SK-MEL-5 (cell line): ENCODE measurements around the gene WIPF1. TPM values are rescaled to one million over a fixed set of nuclear protein-coding genes. Genes with fewer than 3 reads are reported as not detected.

Source experiments
- DNase-seq: peaks from one replicate; pipeline ENCODE4 v3.0.0-alpha.2; 2016; ENCODE audit warnings: low read depth, low spot score
- in situ Hi-C: cut with HindIII; loops from 2 replicates; pipeline ENCODE4 v1.10.0; 2016; ENCODE audit warnings: low sequenced_read_pairs, high pct_unique_total_duplicates, low pct_unique_long_range_greater_than_20kb
- small RNA-seq, 2 experiments: library from RNA; depleted of rRNA; stranded (forward); fragments of <200 nt; gene quantifications; one replicate each; pipeline ENCODE3, GENCODE V24; 2014
- total RNA-seq: library from RNA; depleted of rRNA; stranded (reverse); fragments of >200 nt; shearing (Covaris generic); gene quantifications from 2 replicates; pipeline ENCODE4 v1.2.3, GENCODE V29; 2014; rRNA removed

Gene WIPF1
- total RNA-seq, 1 experiment from 2014 or later, result 8.2 TPM

DNA sequence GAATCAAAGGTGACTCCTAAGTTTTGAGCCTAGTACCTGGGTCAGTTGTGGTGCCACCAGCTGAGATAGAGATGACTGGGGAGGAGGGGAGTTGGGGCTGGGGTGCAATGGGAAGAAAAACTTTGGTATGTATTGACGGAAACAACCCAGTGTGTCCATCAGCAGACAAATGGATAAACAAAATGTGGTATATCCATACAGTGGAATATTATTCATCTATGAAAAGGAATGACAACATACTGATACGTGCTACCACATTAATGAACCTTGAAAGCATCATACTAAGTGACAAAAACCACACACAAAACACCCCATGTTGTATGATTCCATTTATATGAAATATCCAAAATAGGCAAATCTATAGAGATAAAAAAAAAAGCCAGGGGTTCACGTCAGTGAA lies 69.6 kb downstream of the WIPF1 start:
- in situ Hi-C loops, result no loop called here
- DNase-seq, result no peak

DNA sequence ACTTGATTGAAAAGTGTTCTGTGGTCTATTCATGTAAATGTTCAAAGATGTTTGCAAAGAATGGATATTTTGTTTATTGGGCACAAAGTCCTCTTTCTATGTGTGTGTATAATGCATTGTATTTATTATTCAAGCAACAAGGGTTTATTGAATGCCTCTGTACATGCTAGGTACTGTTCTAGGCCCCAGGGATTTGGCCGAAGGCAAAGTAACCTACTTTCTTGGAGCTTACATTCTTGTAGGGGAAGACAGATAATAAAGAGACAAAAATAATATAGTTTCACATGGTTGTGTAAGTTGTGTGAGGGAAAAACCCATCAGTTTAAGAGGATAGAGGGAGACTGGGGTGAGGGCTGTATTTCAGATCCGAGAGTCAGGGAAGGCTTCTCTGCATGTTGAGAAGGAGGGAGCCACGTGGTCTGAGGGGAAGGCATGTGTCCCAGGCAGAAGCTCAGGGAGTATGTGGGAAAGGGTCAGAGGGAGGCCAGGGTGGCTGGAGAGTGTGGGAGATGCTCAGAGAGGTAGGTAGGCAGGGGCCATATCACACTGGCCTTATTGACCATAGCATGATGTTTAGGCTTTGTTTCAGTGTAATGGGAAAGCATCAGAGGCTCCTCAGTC lies 70.4 kb downstream of the WIPF1 start:
- DNase-seq, result peak; percentile 92
- in situ Hi-C loops, result no loop called here

- DNase-seq, result no peak
- in situ Hi-C loops, result no loop called here
Measured at GRCh38 chr2:174524527-174524926, 73.1 kb downstream of the WIPF1 start.

- in situ Hi-C loops, result no loop called here
- peak; percentile 45 for DNase-seq
Measured at GRCh38 chr2:174522553-174522952, 75.1 kb downstream of the WIPF1 start.

- in situ Hi-C loops, result no loop called here
- DNase-seq, result no peak
Measured at GRCh38 chr2:174518395-174518794, 79.2 kb downstream of the WIPF1 start.

DNA sequence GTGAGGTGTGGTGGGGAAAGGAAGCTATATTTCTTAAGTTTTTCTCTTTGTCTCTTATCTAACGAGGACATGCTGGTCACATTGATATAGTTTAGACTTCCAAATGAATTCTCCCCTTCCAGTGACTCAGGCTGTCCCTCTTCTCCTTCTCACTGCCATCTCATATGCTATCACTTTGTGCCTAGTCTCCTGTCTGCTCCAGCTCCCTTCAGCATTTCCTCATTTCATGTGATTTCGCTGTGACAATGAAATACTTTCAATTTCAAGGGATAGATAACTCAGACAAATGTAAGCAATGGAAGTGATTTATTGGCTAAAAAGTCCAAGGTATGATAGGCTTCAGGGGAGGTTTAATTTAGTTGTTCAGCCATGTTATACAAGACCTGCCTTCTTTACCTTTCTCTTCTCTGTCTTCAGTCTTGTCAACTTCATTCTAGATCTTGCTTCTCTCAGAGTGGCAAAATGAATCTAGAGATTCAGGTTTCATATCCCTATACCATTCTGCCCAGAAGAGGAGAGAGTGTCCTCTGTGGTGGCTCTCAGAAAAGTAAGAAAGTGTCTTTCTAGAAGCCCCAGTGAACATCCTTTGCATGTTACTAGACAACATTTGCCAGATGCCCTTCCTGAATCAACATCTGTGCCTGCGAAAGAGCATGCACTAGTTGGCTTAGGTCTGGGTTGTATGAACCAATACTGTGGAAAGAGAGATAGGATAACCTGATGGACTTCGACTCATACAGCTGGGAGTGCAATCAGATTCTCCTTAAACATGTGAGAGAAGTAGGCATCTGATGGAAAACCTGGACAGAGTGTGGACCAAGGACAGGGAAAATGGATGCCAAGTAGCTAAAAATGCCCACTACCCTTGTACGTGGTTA lies 80.9 kb downstream of the WIPF1 start:
- DNase-seq, result no peak
- in situ Hi-C loops, result no loop called here

DNA sequence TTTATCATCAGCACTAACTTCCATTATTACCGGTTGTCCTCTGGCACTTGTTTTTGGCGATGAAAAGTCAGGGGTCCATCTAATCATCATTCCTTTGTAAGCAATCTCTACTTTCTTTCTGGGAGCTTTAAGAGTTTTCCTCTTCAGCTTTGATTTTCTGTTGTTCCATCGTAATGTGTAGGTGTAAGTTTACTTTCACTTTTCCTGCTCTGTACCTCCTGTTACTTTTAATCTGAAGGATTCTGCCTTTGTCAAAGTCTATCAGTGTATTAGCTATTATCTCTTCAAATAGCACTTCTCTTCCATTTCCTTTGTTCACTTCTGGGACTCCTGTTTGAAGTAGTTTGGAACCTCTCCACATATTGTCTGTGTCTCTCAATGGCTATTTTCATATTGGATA lies 85.3 kb downstream of the WIPF1 start:
- in situ Hi-C loops, result no loop called here
- DNase-seq, result no peak

- no peak for DNase-seq
- in situ Hi-C loops, result no loop called here
Measured at GRCh38 chr2:174511580-174512260, 85.9 kb downstream of the WIPF1 start.

GRCh38 chr2:174510583-174511189 lies 86.9 kb downstream of the WIPF1 start:
- DNase-seq, result no peak

More at GRCh38 chr2:174510583-174511189, 86.9 kb downstream of the WIPF1 start:
- in situ Hi-C loops, result no loop called here

Small RNAs within 50 kb of the gene (small RNA-seq; reads per million reads assigned to genes)
- 0 reads per million in 2 experiments for gene RNU6-5P

Other genes with a start within 250 kb of the WIPF1 start
- 26.3 and 27.0 TPM in 2 replicates for gene SCRN3, start 202.1 kb downstream of the WIPF1 start, total RNA-seq
- 2.3 and 3.0 TPM in 2 replicates for gene GPR155, start 110.8 kb downstream of the WIPF1 start, total RNA-seq
- 0.11 TPM in 1 of 2 replicates, not detected in the other for gene CHRNA1, start 166.7 kb upstream of the WIPF1 start, total RNA-seq